Measurements from ENCODE around the gene FAM98C. TPM values are rescaled to one million over a fixed set of nuclear protein-coding genes. Genes with fewer than 3 reads are reported as not detected.

Gene FAM98C
- total RNA-seq, 1 donor from 2014 or later = 11.8 TPM

DNA sequence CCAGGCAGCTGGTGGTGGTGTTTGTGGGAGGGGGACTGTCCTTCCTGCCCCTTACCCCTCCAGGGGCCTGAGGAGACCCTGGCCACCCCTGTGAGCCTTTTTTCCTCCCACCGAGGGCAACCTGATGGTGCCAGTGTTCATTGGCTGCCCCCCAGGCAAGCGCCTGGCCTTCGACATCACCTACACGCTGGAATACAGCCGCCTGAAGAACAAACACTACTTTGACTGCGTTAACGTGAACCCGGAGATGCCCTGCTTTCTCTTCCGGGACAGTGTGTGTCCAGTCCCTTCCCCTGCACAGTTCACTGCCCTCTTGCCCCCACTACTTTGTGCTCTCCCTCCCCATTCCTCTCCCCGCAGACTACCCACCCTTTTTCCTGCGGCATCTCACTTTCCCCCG lies 35.9 kb upstream of the FAM98C start:
- Mint-ChIP-seq H3K4me3 (no peak overlapping the region), H3K27ac (ENCODE audit: unreplicated experiment) (no peak overlapping the region), H3K36me3 (ENCODE audit: low read depth) (no peaks in the 10 kb centered on the region), H3K9me3 (no peaks in the 10 kb centered on the region), H3K4me1 (no peaks in the 10 kb centered on the region), H3K27me3 (ENCODE audit: low read depth) (peaks cover 33% of the 10 kb centered on the region)
- no peak for TF ChIP-seq CTCF (conservative IDR thresholded peaks at IDR 0.05)
- no peak for DNase-seq (ENCODE audit: low read depth, low spot score)

- no peaks in the 10 kb centered on the region for H3K9me3 Mint-ChIP-seq
- no peak for DNase-seq (ENCODE audit: low read depth, low spot score)
- H3K27ac Mint-ChIP-seq (ENCODE audit: unreplicated experiment) = peak overlapping the region; percentile 30
- TF ChIP-seq CTCF (conservative IDR thresholded peaks at IDR 0.05) = no peak
- peak overlapping the region; percentile 7 for H3K4me3 Mint-ChIP-seq
- H3K4me1 Mint-ChIP-seq = peaks cover 7% of the 10 kb centered on the region
- H3K27me3 Mint-ChIP-seq (ENCODE audit: low read depth) = peaks cover 30% of the 10 kb centered on the region
- no peaks in the 10 kb centered on the region for H3K36me3 Mint-ChIP-seq (ENCODE audit: low read depth)
These were observed 33.3 kb upstream of the FAM98C start for GRCh38 chr19:38369584-38369983.

- Mint-ChIP-seq H3K9me3 (no peaks in the 10 kb centered on the region), H3K4me1 (peaks cover 14% of the 10 kb centered on the region), H3K27me3 (ENCODE audit: low read depth) (peaks cover 30% of the 10 kb centered on the region), H3K36me3 (ENCODE audit: low read depth) (no peaks in the 10 kb centered on the region), H3K4me3 (no peak overlapping the region), H3K27ac (ENCODE audit: unreplicated experiment) (no peak overlapping the region)
- TF ChIP-seq CTCF (conservative IDR thresholded peaks at IDR 0.05) = no peak
- DNase-seq (ENCODE audit: low read depth, low spot score) = no peak
These were observed 32.6 kb upstream of the FAM98C start for GRCh38 chr19:38370299-38370698.

DNA sequence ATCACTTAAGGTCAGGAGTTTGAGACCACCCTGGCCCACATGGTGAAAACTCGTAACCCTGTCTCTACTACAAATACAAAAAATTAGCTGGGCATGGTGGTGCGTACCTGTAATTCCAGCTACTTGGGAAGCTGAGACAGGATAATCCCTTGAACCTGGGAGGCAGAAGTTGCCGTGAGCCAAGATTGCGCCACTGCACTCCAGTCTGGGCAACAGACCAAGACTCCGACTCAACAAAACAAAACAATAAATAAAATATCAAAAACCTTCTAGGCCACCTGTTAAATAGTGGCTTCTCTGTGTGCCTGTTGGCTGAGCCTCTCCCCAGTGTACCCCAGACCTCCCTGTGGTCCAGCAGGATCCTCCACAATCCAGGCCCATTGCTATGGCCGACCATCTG lies 31.8 kb upstream of the FAM98C start:
- no peak for DNase-seq (ENCODE audit: low read depth, low spot score)
- H3K4me1 Mint-ChIP-seq = peaks cover 22% of the 10 kb centered on the region
- H3K36me3 Mint-ChIP-seq (ENCODE audit: low read depth) = no peaks in the 10 kb centered on the region
- H3K9me3 Mint-ChIP-seq = no peaks in the 10 kb centered on the region
- H3K27ac Mint-ChIP-seq (ENCODE audit: unreplicated experiment) = no peak overlapping the region
- no peak for TF ChIP-seq CTCF (conservative IDR thresholded peaks at IDR 0.05)
- H3K27me3 Mint-ChIP-seq (ENCODE audit: low read depth) = peaks cover 28% of the 10 kb centered on the region
- peak overlapping the region; percentile 11 for H3K4me3 Mint-ChIP-seq

DNA sequence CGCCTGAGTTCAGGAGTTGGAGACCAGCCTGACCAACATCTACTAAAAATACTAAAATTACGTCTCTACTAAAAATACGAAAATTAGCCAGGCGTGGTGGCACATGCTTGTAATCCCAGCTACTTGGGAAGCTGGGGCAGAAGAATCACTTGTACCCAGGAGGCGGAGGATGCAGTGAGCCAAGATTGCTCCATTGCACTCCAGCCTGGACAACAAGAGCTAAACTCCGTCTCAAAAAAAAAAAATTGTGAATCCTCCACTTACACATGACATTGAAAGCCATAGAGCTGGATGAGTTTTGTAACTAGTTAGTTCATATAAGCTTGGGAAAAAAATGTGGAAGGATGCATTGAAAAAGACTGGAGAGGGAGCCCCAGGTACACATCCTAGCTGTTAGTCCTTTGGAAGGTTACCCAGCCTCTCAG lies 29.0 kb upstream of the FAM98C start:
- DNase-seq (ENCODE audit: low read depth, low spot score) = no peak
- no peak for TF ChIP-seq CTCF (conservative IDR thresholded peaks at IDR 0.05)
- Mint-ChIP-seq H3K27me3 (ENCODE audit: low read depth) (peaks cover 25% of the 10 kb centered on the region), H3K4me3 (peak overlapping the region; percentile 99), H3K36me3 (ENCODE audit: low read depth) (no peaks in the 10 kb centered on the region), H3K9me3 (no peaks in the 10 kb centered on the region), H3K27ac (ENCODE audit: unreplicated experiment) (peak overlapping the region; percentile 72), H3K4me1 (peaks cover 24% of the 10 kb centered on the region)

All from neural crest cell (in vitro differentiated cells).